HG03571 (cell line): ENCODE results near the gene PLXNA4.

Source experiments
- ATAC-seq: cut with Tn5 transposase; IDR thresholded peaks from one replicate; pipeline ENCODE4 v1.9.1; 2021; ENCODE audit not compliant: unreplicated experiment

Gene PLXNA4

GRCh38 chr7:132125872-132126595, 450.2 kb downstream of the PLXNA4 start:
- ATAC-seq = no peak

DNA sequence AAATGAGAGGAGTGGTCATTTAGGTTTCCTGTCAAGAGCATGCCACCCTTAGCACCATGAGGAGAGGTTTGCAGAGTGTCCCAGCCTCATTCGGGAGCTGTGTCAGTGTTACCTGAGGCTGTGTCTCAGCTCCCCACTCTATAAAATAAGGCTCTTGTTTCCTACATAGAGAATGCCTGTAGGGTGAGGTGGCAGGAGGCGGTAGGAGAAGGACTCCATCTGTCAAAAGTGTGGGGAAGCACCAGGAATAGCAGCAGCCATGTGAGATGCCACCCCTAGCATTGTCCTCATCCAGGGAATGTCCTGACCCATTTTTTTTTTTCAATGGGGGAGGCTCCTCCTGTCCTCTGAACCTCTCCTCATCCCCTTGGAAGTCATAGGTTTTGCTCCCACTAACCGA, 451.2 kb downstream of the PLXNA4 start:
- no peak for ATAC-seq

GRCh38 chr7:132124575-132124974, 451.7 kb downstream of the PLXNA4 start:
- ATAC-seq = no peak

DNA sequence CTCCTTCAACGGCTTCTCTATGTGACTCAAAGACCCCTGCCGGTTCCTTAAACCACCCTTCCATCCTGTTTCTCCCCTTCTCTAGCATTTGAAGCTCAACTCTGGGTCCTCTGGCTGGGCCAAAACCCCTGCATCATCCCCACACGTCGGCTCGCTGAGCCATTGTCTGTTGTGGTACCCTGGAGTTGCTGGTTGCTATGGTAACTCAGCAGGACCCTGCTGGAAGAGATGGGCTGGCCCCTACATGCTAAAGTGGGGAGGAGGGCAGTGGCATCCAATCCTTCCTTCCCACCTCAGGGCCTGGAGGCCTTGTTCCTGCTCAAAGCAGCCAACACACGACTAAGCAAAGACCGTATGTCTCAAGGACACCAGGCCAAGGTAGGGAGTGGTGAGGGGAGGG, 452.5 kb downstream of the PLXNA4 start:
- no peak for ATAC-seq

- no peak for ATAC-seq
Measured at GRCh38 chr7:132122901-132123300, 453.4 kb downstream of the PLXNA4 start.

DNA sequence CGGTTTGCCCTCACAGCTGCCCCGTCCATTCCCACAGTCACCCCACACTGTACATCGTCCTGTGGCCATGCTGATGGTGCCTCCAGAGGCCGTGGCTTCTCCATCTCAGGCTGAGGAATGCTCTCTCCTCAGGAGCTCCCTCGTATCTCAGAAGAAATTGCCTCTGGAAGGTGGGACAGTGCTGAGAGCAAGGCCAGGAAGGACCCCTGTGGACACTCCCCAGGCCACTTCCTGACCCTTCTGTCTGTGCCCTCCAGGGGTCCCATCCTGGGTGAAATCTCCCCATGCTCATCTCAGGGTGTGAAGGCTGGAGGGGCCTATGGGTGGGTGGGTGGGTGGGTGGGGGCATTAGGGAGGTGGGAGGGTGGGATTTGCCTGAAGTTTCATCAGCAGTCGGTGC, 454.3 kb downstream of the PLXNA4 start:
- no peak for ATAC-seq

DNA sequence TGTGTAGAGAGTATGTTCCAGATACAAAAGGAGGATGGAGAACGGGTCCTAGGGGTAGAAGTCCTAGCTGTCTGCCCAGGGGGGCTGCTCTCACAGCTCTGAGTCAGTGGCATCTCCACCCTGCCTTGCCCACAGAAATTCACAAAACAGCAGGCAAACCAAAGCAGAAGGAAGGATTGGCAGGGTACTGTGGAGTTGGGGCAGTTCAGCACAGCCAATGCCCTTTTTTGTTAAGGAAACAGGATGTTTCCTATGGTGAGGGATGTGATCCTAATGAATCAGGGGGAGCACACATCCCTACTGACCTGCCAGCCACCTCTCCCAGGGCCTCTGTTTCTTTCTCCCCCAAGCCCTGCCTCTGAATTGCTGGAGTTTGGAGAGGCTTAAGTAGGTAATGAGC, 457.6 kb downstream of the PLXNA4 start:
- no peak for ATAC-seq

DNA sequence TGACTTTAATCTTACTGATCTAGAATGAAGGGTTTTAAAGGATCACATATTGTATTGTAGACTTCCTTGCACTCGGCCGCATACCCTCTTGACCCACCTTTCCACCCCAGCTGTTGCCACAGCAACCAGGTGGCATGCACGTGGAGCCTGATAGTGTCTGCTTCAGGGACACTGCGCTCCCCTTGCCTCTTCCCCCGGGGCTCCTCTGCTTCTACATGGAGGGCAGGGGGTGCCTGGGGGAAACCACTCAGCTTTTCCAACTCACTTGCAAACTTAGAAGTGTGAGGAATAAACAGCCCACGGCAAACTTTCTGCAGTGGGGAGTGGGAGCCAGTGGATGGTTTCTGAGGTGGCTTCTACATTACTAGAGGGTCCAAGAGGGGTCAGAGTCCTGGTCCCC, 458.6 kb downstream of the PLXNA4 start:
- ATAC-seq = no peak

- ATAC-seq = no peak
Measured at GRCh38 chr7:132117181-132117580, 459.1 kb downstream of the PLXNA4 start.

GRCh38 chr7:132116369-132116768, 459.9 kb downstream of the PLXNA4 start:
- no peak for ATAC-seq

- ATAC-seq = no peak
Measured at GRCh38 chr7:132115758-132116157, 460.5 kb downstream of the PLXNA4 start.

GRCh38 chr7:132115028-132115427, 461.2 kb downstream of the PLXNA4 start:
- ATAC-seq = no peak

GRCh38 chr7:132114411-132114810, 461.9 kb downstream of the PLXNA4 start:
- ATAC-seq = no peak

DNA sequence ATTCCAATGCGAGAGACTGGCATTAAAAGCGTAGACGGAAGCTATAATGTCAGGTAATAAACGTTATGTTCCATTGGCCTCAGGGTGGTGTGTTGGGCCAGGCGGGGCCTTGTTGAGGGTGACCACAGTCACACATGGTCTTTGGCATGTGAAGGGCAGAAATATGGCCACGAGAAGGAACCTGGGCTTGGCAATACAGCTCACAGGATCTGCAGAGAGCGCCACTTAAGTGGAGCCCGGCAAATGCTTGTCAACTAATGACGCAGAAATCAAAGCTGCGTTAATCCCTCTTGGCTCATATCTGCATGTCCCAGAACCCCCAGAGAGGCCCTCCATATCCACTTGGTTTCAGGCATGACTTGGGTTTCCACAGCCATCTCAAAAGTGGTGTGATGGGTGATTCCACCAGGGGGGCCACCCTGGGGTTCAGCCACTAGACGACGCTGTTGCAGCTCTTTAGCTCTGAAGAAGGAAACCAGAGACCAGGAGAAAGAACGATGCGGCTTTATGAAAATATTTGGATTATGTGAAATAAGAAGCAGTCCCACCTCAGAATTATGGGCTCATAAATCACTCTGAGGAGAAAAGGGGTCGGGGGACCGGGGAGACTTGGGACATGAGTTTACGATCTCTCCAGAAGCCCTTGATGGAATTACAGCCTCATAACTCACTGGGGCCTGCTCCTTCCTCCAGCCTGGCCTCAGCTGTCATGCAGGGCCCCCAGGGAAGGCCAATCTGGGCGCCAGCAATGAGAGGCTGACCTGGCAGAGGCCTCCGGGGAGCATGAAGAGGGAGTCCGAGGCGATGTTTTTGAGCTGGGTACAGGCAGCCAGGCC, 462.5 kb downstream of the PLXNA4 start:
- ATAC-seq = no peak

DNA sequence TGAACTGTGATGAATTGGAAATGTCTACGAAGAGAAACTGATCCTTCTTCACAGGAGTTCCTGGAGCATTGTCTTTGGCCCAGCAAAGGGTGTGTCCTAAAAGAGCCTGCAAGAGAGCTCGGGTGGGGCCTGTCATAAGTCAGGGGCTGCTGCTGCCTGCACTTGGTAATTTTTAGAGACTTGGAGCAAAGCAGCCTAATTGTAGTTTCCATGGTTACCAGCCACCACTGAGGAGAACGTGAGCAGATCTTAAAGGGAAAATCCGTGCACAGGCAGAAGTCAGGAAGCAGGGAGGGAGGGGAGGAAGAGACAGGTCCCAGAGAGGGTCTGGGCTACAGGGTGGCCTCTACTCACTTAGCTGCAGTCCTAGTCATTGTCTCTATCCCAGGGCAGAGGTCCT, 463.6 kb downstream of the PLXNA4 start:
- no peak for ATAC-seq

GRCh38 chr7:132112106-132112505, 464.2 kb downstream of the PLXNA4 start:
- no peak for ATAC-seq

GRCh38 chr7:132110692-132111091, 465.6 kb downstream of the PLXNA4 start:
- no peak for ATAC-seq

GRCh38 chr7:132109769-132110168, 466.5 kb downstream of the PLXNA4 start:
- ATAC-seq = no peak

- ATAC-seq = no peak
Measured at GRCh38 chr7:132108563-132108962, 467.7 kb downstream of the PLXNA4 start.

- ATAC-seq = no peak
Measured at GRCh38 chr7:132106491-132106890, 469.8 kb downstream of the PLXNA4 start.

DNA sequence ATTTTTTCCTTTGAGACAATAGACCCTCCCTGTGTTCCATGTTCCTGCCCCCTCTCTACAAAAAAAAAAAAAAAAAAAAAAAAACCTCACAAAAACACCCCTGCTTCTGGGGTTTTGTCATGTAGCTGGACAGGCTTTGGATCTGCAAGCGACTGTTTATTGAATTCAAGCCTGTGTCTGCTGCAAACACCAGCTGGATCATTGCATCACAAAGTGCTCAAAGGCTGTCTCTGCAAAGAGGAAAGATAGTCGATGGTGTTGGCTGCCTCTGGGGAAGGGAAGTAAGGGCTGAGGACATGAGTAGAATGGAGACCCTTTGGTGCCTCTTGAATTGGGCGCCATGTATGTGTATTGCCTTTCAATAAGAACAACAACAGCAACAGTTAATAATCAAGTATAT, 471.2 kb downstream of the PLXNA4 start:
- ATAC-seq = no peak

GRCh38 chr7:132103718-132104117, 472.6 kb downstream of the PLXNA4 start:
- ATAC-seq = no peak
